K562 (cell line): ENCODE results near the gene FXYD3. TPM values are rescaled to one million over a fixed set of nuclear protein-coding genes. Genes with fewer than 3 reads are reported as not detected.

Experiments used
- ARID2 ChIP-seq: fragments of 450-650 bp; IDR thresholded peaks from 2 replicates; pipeline ENCODE4 v1.6.1; 2017; ENCODE audit warnings: antibody characterized with exemption, mild to moderate bottlenecking
- CTBP1 ChIP-seq: fragments of 450-650 bp; IDR thresholded peaks from 2 replicates; pipeline ENCODE4 v1.6.1; 2016; ENCODE audit warnings: borderline replicate concordance
- DEAF1 ChIP-seq: fragments of 450-650 bp; formaldehyde crosslinking; IDR thresholded peaks from 2 replicates; pipeline ENCODE4 v1.4.0; 2020; ENCODE audit warnings: mild to moderate bottlenecking, moderate library complexity
- GATAD2A ChIP-seq: fragments of 450-650 bp; IDR thresholded peaks from 2 replicates; pipeline ENCODE4 v1.6.1; 2017
- ID3 ChIP-seq, 2 experiments: fragments of 250-450 bp in 1 of 2; fragments of 450-650 bp in 1 of 2; sonication (Bioruptor Pico) in 1 of 2; IDR thresholded peaks; 2 replicates each; pipeline versions ENCODE4 v1.6.1 to v1.8.0; 2016 to 2021; ENCODE audit warnings: mild to moderate bottlenecking in 2 of 2, moderate library complexity in 2 of 2, missing compliant biosample characterization in 1 of 2, missing genetic modification characterization in 1 of 2
- MAZ ChIP-seq, 2 experiments: fragments of 450-650 bp in 1 of 2; sonication (generic) in 1 of 2; formaldehyde crosslinking; IDR thresholded peaks in 1 of 2; conservative IDR thresholded peaks in 1 of 2; 2 replicates each; pipeline versions ENCODE4 v1.4.0 to v1.5.0; 2020; ENCODE audit warnings: mild to moderate bottlenecking in 1 of 2, missing genetic modification reagents in 1 of 2
- MGA ChIP-seq: fragments of 450-650 bp; IDR thresholded peaks from 2 replicates; pipeline ENCODE4 v1.6.1; 2016; ENCODE audit warnings: mild to moderate bottlenecking, moderate library complexity
- RB1 ChIP-seq: fragments of 450-650 bp; IDR thresholded peaks from 2 replicates; pipeline ENCODE4 v1.6.1; 2017; ENCODE audit warnings: low read depth, mild to moderate bottlenecking
- ZHX1 ChIP-seq: fragments of 150-350 bp; conservative IDR thresholded peaks from 2 replicates; pipeline ENCODE4 v1.6.1; 2014; ENCODE audit warnings: low read length
- polyA plus RNA-seq, 8 experiments: library from polyadenylated mRNA; depleted of rRNA in 4 of 8; stranded (reverse) in 5 of 8; unstranded in 3 of 8; fragments of >200 nt; fragmentation: Nextera tagmentation in 2 of 8; fragmentation: Illumina TruSeq in 1 of 8; extraction: Ambion mirVana in 2 of 8; extraction: Trizol in 1 of 8; gene quantifications; 2 replicates each; pipeline versions ENCODE4 v1.2.1 to v1.2.3, GENCODE V29; 2011 to 2014; ENCODE audit warnings: inconsistent platforms in 1 of 8, missing spikeins in 1 of 8
- total RNA-seq, 7 experiments: library from RNA; depleted of rRNA in 6 of 7; stranded (reverse); fragments of >200 nt in 6 of 7; fragmentation: Illumina TruSeq in 2 of 7; extraction: Trizol in 2 of 7; gene quantifications; 2 replicates each; pipeline versions ENCODE4 v1.2.1 to v1.2.3, GENCODE V29; 2011 to 2021; ENCODE audit warnings: low replicate concordance in 1 of 7

FXYD3 gene
- total and polyA plus RNA-seq, 9 of the 15 experiments (the other 6 are each of a cell fraction or from before 2014, with no cell fraction given) = 0.24 TPM; not detected in 8

DNA sequence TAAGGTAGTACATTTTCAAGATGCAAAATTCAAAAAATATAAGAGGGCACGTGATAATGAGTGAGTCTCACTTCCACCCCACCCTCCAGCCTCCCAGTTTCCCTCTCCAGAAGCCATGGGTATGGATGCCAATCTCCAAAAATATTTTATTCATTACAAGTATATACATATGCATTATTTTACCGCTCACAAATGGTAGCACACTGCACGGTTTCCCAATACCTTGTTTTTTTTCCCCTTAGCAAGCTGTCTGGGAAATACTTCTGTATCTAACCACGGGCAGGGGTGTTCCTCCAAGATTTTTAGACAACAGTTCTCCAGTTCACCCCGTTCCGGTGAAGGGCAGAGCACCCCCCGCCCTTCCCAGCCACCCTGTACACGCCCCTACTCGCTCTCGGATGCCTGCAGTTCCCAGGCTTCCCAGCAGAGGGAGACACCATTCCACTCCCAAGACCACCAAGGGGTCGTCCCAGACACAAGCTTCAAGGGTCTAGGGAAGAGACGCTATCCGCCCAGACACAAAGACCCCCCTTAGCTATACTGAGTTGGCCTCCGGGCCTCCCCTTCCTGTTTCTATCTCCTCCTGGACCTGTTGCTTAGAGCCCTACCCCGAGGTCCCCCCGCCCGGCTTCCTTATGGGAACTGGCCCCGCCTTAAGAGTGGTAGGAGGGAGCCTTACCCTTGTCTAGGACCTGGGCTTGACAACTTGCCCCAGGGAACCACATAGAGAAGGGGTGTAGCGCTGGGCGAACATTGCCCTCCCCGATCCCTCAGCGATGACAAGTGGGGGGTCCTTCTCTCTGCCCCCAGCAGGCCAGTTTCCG lies 1.1 kb upstream of the FXYD3 start (continued):
- TF ChIP-seq MGA (no peak), ZHX1 (no peak), RB1 (0 out of 2 replicates have a peak, but pooled peaks have one; percentile 22), CTBP1 (peak; percentile 35; the same call in 1 of the 2 replicates), ARID2 (no peak), GATAD2A (peak; percentile 77; the same call in 1 of the 2 replicates), ID3 (CRISPR knock-in tag; IDR thresholded peaks at IDR 0.05) (no peak), ID3 (tag; IDR thresholded peaks at IDR 0.05) (no peak), DEAF1 (CRISPR knock-in tag) (0 out of 2 replicates have a peak, but pooled peaks have one; percentile 32), MAZ (CRISPR knock-in tag; conservative IDR thresholded peaks at IDR 0.05 in 1 of 2, IDR thresholded peaks at IDR 0.05 in 1 of 2) (peak in 1 of 2 experiments; percentile 70; a peak in 2 of 4 replicates)
